GM06990 (cell line): ENCODE measurements around the gene THRA.
"Not testable (repeated sequence)": the region's sequence is repeated elsewhere in the genome, so short reads cannot be mapped to it uniquely, and the experiment has no call there.

ENCODE experiments used
- DNase-seq: peaks from one replicate; pipeline ENCODE4 v3.0.0-alpha.2; 2011; ENCODE audit not compliant: insufficient read length; ENCODE audit errors: extremely low read depth
- H3K27me3 ChIP-seq: replicated peaks from 2 replicates; pipeline ENCODE4 v1.6.0; 2011; ENCODE audit warnings: low read length; ENCODE audit not compliant: control insufficient read depth, insufficient read depth
- H3K36me3 ChIP-seq: 2 replicates; pipeline ENCODE4 v1.5.1; 2011; ENCODE audit warnings: low read length; ENCODE audit not compliant: control insufficient read depth, insufficient read depth
- H3K4me3 ChIP-seq: replicated peaks from 2 replicates; pipeline ENCODE4 v1.5.1; 2011; ENCODE audit warnings: low read depth, mild to moderate bottlenecking, control low read depth, low read length
- CTCF ChIP-seq: IDR thresholded peaks from 2 replicates; pipeline ENCODE4 v1.5.1; 2011; ENCODE audit warnings: low read length, control low read depth, mild to moderate bottlenecking, inconsistent platforms; ENCODE audit not compliant: insufficient read depth, poor library complexity, severe bottlenecking

Gene THRA

GRCh38 chr17:40135817-40136216, 73.1 kb downstream of the THRA start:
- no peak for DNase-seq
- H3K27me3 ChIP-seq = no peaks in the 10 kb centered on the region
- TF ChIP-seq CTCF = no peak
- H3K4me3 ChIP-seq = no peak overlapping the region
- peaks cover 17% of the 10 kb centered on the region for H3K36me3 ChIP-seq

- Histone ChIP-seq H3K36me3 (peaks cover 6% of the 10 kb centered on the region), H3K4me3 (peak overlapping the region; percentile 85), H3K27me3 (no peaks in the 10 kb centered on the region)
- no peak for DNase-seq
- no peak for TF ChIP-seq CTCF
Observed at GRCh38 chr17:40139566-40140058, 76.8 kb downstream of the THRA start.

GRCh38 chr17:40143166-40143565, 80.4 kb downstream of the THRA start:
- not testable (repeated sequence) for H3K27me3 ChIP-seq, DNase-seq, H3K4me3 ChIP-seq, H3K36me3 ChIP-seq
